Hypothalamus (tissue), 51 donors: ENCODE data around the gene CAMK1D.
"Not testable (repeated sequence)": the region's sequence is repeated elsewhere in the genome, so short reads cannot be mapped to it uniquely, and the experiment has no call there.

Experiments used
- DNase-seq, 51 donors: peaks; one replicate each; lab custom pipeline; 2025; lab: John Stamatoyannopoulos, UW

Gene CAMK1D

GRCh38 chr10:12540341-12540781, 191.0 kb downstream of the CAMK1D start:
- DNase-seq: no peak

DNA sequence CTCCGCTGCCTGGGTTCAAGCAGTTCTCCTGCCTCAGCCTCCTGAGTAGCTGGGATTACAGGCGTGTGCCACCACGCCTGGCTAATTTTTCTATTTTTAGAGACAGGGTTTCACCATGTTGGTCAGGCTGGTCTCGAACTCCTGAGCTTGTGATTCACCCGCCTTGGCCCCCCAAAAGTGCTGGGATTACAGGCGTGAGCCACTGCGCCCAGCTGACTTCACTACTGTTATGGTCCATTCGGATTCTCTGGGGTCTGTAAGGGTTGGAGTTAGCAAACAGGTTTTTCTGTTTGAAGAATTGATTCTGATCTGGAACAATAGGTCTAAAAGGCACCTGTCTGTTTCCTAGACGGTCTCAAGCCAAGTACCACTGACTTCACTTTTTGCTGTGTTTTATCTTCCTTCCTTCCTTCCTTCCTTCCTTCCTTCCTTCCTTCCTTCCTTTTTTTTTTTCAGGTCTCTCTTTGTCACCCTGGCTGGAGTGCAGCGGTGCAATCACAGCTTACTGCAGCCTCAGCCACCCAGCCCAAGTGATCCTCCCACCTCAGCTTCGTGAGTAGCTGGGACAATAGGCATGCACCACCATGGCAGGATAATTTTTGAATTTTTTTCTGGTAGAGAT, 192.2 kb downstream of the CAMK1D start:
- no peak for DNase-seq

- DNase-seq: no peak
Measured at GRCh38 chr10:12542133-12542670, 192.9 kb downstream of the CAMK1D start.

DNA sequence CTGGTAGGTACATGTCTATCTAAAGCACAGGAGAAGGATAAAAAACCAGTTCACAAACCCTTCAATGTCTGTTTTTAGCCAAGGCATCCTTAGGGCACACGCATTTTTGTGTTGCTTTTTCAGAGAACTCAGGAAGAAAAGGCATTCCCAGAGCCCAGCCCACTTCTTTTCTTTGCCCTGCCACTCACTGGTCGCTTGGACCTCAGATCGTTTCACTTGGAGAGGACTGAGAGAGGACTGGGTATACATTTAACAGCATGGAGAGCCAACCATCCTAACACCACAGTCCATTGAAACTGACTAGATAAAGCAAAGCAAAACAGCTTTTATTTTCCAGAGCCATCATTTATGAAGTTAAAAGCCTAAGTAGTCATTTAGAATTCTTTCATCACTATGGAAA, 194.2 kb downstream of the CAMK1D start:
- DNase-seq: no peak

GRCh38 chr10:12546160-12546802, 196.9 kb downstream of the CAMK1D start:
- not testable (repeated sequence) for DNase-seq

DNA sequence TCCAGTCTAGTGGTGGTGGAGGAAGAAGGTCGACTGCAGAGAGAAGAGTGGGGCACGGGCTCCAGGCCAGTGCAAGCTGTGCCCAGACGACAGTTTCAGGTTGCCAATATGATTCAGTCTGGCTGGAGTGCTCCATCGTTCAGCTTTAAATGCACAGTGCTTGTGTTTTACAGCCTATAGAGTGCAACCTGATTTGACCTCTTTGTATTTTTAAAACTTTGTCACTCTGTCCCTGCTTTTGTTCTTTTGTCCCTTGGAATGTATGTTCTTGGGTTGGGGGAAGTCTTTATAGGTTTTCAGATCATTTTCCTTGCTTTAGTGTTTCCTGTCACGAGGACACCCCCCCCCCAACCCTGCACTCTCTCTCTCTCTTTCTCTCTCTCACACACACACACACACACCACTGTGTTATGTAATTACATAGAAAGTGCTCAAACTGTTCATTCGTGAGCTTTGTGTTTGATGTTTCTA, 198.0 kb downstream of the CAMK1D start:
- DNase-seq: no peak

DNA sequence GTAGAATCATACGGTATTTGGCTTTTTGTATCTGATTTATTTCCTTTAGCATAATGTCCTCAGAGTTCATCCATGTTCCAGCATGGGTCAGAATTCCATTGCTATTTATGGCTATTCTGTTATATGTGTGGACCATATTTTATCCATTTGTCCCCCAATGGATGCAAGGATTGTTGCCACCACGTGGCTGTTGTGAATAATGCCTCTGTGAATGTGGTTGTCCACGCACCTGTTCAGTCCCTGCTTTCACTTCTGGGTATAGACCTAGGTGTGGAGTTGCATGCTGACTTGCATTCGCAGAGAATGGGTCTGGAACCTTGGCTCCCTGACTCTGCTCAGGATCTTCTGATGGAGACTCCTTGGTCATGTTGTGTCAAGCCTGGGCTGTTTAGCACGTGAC, 199.9 kb downstream of the CAMK1D start:
- DNase-seq: no peak

DNA sequence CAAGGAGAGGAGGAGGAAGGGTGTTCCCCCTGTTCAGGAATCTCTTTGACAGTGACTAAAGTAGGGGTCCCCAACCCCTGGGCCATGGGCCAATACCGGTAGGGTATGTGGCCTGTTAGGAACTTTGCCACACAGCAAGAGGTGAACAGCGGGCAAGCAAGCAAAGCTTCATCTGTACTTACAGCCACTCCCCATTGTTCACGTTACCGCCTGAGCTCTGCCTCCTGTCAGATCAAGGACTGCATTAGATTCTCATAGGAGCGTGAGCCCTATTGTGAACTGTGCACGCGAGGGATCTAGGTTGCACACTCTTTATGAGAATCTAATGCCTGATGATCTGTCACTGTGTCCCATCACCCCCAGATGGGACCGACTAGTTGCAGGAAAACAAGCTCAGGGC, 201.6 kb downstream of the CAMK1D start:
- DNase-seq: no peak

- no peak for DNase-seq
Measured at GRCh38 chr10:12556039-12556438, 206.7 kb downstream of the CAMK1D start.

DNA sequence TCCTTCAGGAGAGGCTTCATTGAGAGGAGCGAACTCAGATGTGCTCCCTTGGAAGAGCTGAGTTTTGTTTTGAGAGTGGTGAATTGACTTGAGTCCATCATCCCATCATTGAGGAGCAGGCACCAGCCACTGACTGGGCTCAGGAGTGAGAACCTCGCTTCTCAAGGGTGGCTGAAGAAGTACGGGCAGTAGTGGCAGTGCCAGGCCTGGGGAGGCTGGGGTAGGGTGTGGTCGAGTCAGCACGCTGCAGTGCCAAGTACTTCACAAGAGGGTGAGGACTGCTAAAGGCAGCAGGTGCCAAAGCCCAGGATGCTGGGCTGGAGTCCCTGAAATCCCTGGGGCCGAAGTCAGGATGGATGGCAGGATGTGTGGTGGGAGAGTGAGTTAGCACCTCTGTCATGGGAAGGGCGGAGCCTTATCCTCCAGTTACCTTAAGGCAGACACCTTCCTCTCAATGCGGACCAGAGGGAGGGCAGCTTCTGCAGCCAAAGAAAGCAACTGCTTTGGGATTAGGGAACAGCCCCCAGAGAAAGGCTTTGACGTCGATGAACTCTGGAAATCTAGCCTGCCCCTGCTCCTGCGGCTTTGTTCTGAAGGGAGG, 210.3 kb downstream of the CAMK1D start:
- DNase-seq: no peak

- DNase-seq: no peak
Measured at GRCh38 chr10:12561307-12561706, 212.0 kb downstream of the CAMK1D start.

GRCh38 chr10:12561720-12562119, 212.4 kb downstream of the CAMK1D start:
- DNase-seq: no peak

DNA sequence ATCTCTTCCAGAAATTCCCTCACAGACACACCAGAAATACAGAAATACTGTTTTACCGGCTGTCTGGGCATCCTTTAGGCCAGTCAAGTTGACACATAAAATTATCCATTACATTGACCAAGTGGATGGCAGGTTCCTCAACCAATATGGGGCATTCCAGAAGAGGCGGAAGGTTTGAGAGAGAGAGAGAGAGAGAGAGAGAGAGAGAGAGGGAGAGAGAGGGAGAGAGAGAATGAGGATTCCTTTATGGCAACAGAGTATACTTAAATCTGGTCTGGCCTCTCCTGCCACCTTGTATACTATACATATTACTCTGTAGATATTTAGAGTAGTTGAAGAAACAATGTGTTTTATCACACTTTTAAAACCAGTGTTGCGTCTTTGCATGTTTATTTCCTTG, 214.1 kb downstream of the CAMK1D start:
- DNase-seq: no peak

DNA sequence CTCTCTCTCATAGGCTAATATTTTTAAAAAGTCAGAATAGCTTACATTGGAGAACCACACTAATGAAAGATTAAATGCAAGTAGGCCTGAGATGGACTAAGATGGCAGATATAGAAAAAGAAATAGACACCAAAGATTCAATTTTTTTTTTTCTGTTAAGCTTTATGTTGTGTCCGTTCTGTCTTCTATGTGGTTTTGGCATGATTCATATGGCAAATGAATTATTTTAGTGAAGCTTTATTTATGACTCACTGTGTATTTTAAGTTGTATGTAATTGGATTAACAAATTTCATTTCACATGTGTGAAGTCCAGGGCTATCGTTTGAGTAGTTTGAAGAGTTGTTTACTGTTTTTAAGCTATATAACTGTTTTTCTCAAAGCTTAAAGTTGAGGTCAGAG, 214.8 kb downstream of the CAMK1D start:
- no peak for DNase-seq

DNA sequence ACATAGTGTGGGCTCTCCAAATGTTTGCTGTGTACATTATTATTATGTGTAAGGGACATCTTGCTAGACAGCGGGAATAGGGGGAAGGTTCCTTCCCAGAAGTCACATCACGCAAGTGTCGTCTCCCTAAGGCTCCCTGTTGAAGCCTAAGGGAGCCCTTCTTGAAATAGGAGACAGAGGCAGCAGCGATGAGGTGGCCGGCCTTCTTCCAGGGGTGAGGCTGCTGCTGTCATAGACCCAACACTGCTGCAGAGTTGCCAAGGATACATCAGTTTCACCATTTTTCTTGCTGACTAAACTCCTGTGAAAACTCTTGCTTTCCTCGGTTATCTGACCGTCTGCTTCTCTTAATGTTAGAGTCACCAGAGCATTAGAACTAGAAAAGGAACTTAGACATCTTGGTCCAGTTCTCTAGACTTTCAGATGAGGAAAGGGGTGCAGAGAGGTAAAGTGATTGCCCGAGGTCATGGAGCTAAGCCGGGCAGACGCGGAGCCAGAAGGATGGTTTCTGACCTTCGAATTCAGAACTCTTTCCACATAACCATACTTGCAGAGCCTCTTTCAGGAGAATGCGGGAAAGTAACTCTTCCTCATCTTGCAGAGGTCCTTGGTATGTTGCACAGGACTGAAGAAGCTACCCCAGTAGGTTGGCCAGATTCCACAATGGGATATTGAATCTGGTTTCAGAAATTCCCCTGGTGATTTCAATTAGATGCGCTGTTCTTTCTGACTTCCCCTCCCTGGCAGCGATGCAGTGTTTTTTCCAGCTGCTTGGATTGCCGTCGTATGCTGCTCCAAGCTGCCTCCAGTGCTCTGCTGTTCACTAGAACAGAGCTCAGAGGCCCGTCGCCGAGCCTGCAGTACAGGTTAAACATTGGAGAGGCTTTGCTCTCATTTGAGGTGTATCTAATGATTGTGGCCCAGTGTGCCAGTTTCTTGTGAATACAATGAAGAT, 217.1 kb downstream of the CAMK1D start:
- DNase-seq: no peak

- DNase-seq: no peak
Measured at GRCh38 chr10:12568391-12569009, 219.2 kb downstream of the CAMK1D start.

DNA sequence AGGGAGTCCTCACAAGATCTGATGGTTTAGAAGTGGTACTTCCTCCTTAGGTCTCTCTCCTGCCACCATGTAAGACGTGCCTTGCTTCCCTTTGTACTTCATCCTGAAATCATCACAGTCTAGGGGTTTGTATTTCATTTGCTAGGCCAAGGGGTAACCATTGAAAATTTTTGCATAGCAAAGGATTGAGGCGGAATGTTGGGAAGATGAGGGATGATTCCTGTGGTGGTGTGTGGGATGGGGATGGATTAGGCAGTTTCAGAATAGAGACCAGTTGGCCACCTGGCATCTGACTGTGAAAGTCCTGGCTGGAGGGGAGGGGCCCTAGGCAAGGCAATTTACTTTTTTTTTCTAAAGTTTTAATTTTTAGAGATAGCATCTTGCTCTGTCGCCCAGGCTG, 222.9 kb downstream of the CAMK1D start:
- no peak for DNase-seq

GRCh38 chr10:12577610-12578009, 228.3 kb downstream of the CAMK1D start:
- DNase-seq: no peak

GRCh38 chr10:12579954-12580858, 230.9 kb downstream of the CAMK1D start:
- no peak for DNase-seq
